IMR-90 (cell line): Measurements from ENCODE around the gene SFPQ. TPM values are rescaled to one million over a fixed set of nuclear protein-coding genes. Genes with fewer than 3 reads are reported as not detected.

Source experiments
- ATAC-seq: fragments of 200-7000 bp; cut with Tn5 transposase; 2 replicates; pipeline ENCODE4 v1.9.1; 2020; ENCODE audit warnings: low read depth, mild to moderate bottlenecking, moderate library complexity
- Bru-seq: library from RNA; stranded (reverse); fragments of 400-500 nt; gene quantifications from one replicate; lab custom pipeline; 2021; lab: Mats Ljungman, UMichigan
- BruChase-seq, 2 experiments: library from RNA; stranded (reverse); fragments of 400-500 nt; gene quantifications; one replicate each; lab custom pipeline; 2021; lab: Mats Ljungman, UMichigan
- BruUV-seq: library from RNA; stranded (reverse); fragments of 400-500 nt; replicated peaks from 2 replicates; lab custom pipeline; 2021; lab: Mats Ljungman, UMichigan
- CTCF ChIA-PET: fragments of 300-600 bp; formaldehyde crosslinking; extraction: SDS; loops from one replicate; lab custom pipeline; 2021; ENCODE audit warnings: antibody characterized with exemption; lab: Yijun Ruan, JAX
- POLR2A ChIA-PET: fragments of 300-600 bp; sonication (Branson Sonifier 250); formaldehyde crosslinking; loops from one replicate; lab custom pipeline; 2022; ENCODE audit warnings: antibody characterized with exemption; ENCODE audit not compliant: unreplicated experiment; lab: Charles Lee
- DNase-seq: peaks from one replicate; pipeline ENCODE4 v3.0.0; 2013
- H2AFZ ChIP-seq: replicated peaks from 2 replicates; pipeline ENCODE3; 2013; ENCODE audit warnings: low read length, mild to moderate bottlenecking; ENCODE audit not compliant: poor library complexity
- H2AK5ac ChIP-seq: 2 replicates; pipeline ENCODE4 v1.6.1; 2013; ENCODE audit warnings: low read depth, low read length, inconsistent platforms
- H2AK9ac ChIP-seq: replicated peaks from 2 replicates; pipeline ENCODE3; 2013; ENCODE audit warnings: mild to moderate bottlenecking, low read depth, low read length, moderate library complexity; ENCODE audit not compliant: poor library complexity
- H2BK120ac ChIP-seq: 2 replicates; pipeline ENCODE4 v1.6.1; 2013; ENCODE audit warnings: low read depth, low read length, inconsistent platforms
- H2BK15ac ChIP-seq: 3 replicates; pipeline ENCODE4 v1.6.1; 2013; ENCODE audit warnings: low read depth, low read length, inconsistent platforms
- H2BK20ac ChIP-seq: 2 replicates; pipeline ENCODE4 v1.6.1; 2013; ENCODE audit warnings: low read depth, mild to moderate bottlenecking, inconsistent platforms, low read length, moderate library complexity
- H2BK5ac ChIP-seq: 2 replicates; pipeline ENCODE4 v1.6.1; 2013; ENCODE audit warnings: mild to moderate bottlenecking, low read depth, low read length, inconsistent platforms; ENCODE audit not compliant: poor library complexity, severe bottlenecking
- H3K14ac ChIP-seq: replicated peaks from 2 replicates; pipeline ENCODE4 v1.6.1; 2013; ENCODE audit warnings: low read depth, low read length, inconsistent platforms
- H3K18ac ChIP-seq: 2 replicates; pipeline ENCODE4 v1.6.1; 2013; ENCODE audit warnings: low read depth, low read length, control low read depth
- H3K23ac ChIP-seq: 2 replicates; pipeline ENCODE4 v1.6.1; 2013; ENCODE audit warnings: low read depth, low read length, inconsistent platforms
- H3K27ac ChIP-seq: 2 replicates; pipeline ENCODE4 v1.5.1; 2013; ENCODE audit warnings: mild to moderate bottlenecking, control low read depth, low read length; ENCODE audit not compliant: insufficient read depth
- H3K27me3 ChIP-seq: 2 replicates; pipeline ENCODE4 v1.6.1; 2013; ENCODE audit warnings: low read length; ENCODE audit not compliant: control insufficient read depth, insufficient read depth
- H3K36me3 ChIP-seq: 2 replicates; pipeline ENCODE4 v1.6.1; 2013; ENCODE audit warnings: low read length, mixed read lengths; ENCODE audit not compliant: control insufficient read depth, insufficient read depth
- H3K4ac ChIP-seq: 2 replicates; pipeline ENCODE4 v1.6.1; 2013; ENCODE audit warnings: low read depth, low read length, inconsistent platforms
- H3K4me1 ChIP-seq: 2 replicates; pipeline ENCODE4 v1.6.1; 2013; ENCODE audit warnings: low read length, mixed read lengths; ENCODE audit not compliant: control insufficient read depth, insufficient read depth
- H3K4me2 ChIP-seq: 2 replicates; pipeline ENCODE4 v1.6.1; 2013; ENCODE audit warnings: low read depth, mild to moderate bottlenecking, control low read depth, low read length, moderate library complexity
- H3K4me3 ChIP-seq: 2 replicates; pipeline ENCODE4 v1.5.1; 2013; ENCODE audit warnings: low read depth, mild to moderate bottlenecking, control low read depth, low read length, moderate library complexity; ENCODE audit not compliant: insufficient read depth
- H3K56ac ChIP-seq: 2 replicates; pipeline ENCODE4 v1.6.1; 2013; ENCODE audit warnings: low read length, inconsistent platforms; ENCODE audit not compliant: insufficient read depth; ENCODE audit errors: extremely low read depth
- H3K79me1 ChIP-seq, 2 experiments: 2 replicates each; pipeline ENCODE4 v1.6.1; 2013; ENCODE audit warnings: low read length in 2 of 2, inconsistent platforms in 1 of 2, low read depth in 1 of 2
- H3K9ac ChIP-seq: 2 replicates; pipeline ENCODE4 v1.6.1; 2013; ENCODE audit warnings: low read depth, low read length, control low read depth
- H3K9me1 ChIP-seq: 2 replicates; pipeline ENCODE4 v1.6.1; 2013; ENCODE audit warnings: low read length, inconsistent platforms; ENCODE audit not compliant: insufficient read depth
- H3K9me3 ChIP-seq: 2 replicates; pipeline ENCODE4 v1.6.1; 2013; ENCODE audit warnings: low read length; ENCODE audit not compliant: control insufficient read depth, insufficient read depth
- H4K20me1 ChIP-seq: 2 replicates; pipeline ENCODE4 v1.6.1; 2013; ENCODE audit warnings: low read length, inconsistent platforms; ENCODE audit not compliant: insufficient read depth
- H4K5ac ChIP-seq: 2 replicates; pipeline ENCODE4 v1.6.1; 2013; ENCODE audit warnings: mild to moderate bottlenecking, low read depth, low read length, control low read depth
- H4K8ac ChIP-seq, 2 experiments: 2 replicates each; pipeline ENCODE4 v1.6.1; 2013; ENCODE audit warnings: low read depth in 2 of 2, low read length in 2 of 2, control low read depth in 1 of 2, inconsistent platforms in 1 of 2
- H4K91ac ChIP-seq: 2 replicates; pipeline ENCODE4 v1.6.1; 2013; ENCODE audit warnings: low read depth, low read length, inconsistent platforms; ENCODE audit not compliant: insufficient read depth
- ELK1 ChIP-seq: fragments of 150-350 bp; IDR thresholded peaks from 2 replicates; pipeline ENCODE4 v1.6.1; 2016; ENCODE audit warnings: low read depth, mild to moderate bottlenecking, low read length, moderate library complexity, borderline replicate concordance
- FOS ChIP-seq: fragments of 150-350 bp; IDR thresholded peaks from 2 replicates; pipeline ENCODE4 v1.6.1; 2016; ENCODE audit warnings: low read depth, low read length
- MAZ ChIP-seq: IDR thresholded peaks from 2 replicates; pipeline ENCODE4 v1.6.1; 2012; ENCODE audit warnings: low read depth, mild to moderate bottlenecking, low read length, improper control_type of control experiment, moderate library complexity, borderline replicate concordance
- MXI1 ChIP-seq: IDR thresholded peaks from 2 replicates; pipeline ENCODE4 v1.6.1; 2012; ENCODE audit warnings: low read depth, mild to moderate bottlenecking, low read length, moderate library complexity, borderline replicate concordance
- NFE2L2 ChIP-seq: fragments of 150-350 bp; IDR thresholded peaks from 2 replicates; pipeline ENCODE4 v1.6.1; 2016; ENCODE audit warnings: low read depth, mild to moderate bottlenecking, low read length
- RFX5 ChIP-seq: IDR thresholded peaks from 2 replicates; pipeline ENCODE4 v1.8.0; 2012; ENCODE audit warnings: low read depth, mild to moderate bottlenecking, low read length, moderate library complexity
- WGBS, 2 experiments: methylation state at CpG; one replicate each; pipeline versions ENCODE4 v1.1.5 to v1.1.7; 2013; ENCODE audit warnings: missing lambda C conversion rate in 2 of 2; ENCODE audit not compliant: insufficient read length in 1 of 2; ENCODE audit errors: extremely low coverage in 2 of 2; 5-methylcytosine and 5-hydroxymethylcytosine counted together
- dilution Hi-C: fragments of 300-500 bp; cut with HindIII; formaldehyde crosslinking; loops from one replicate; pipeline ENCODE4 v1.14.3; 2018; ENCODE audit warnings: low sequenced_read_pairs; ENCODE audit not compliant: unreplicated experiment
- in situ Hi-C: fragments of 300-500 bp; cut with MboI; formaldehyde crosslinking; loops from 3 replicates; pipeline ENCODE4 v1.14.3; 2019; ENCODE audit warnings: low sequenced_read_pairs, inconsistent platforms, mixed read lengths
- intact Hi-C: fragments of 100-400 bp; cut with micrococcal nuclease; formaldehyde crosslinking; loops from 2 replicates; pipeline ENCODE4 v1.10.0; 2022
- long read RNA-seq: library from polyadenylated mRNA; unstranded; transcript quantifications from one replicate; pipeline ENCODE4 v2.0.0, GENCODE V29; 2021; ENCODE audit not compliant: unreplicated experiment
- polyA plus RNA-seq, 3 experiments: library from polyadenylated mRNA; depleted of rRNA; stranded (reverse); fragments of >200 nt; gene quantifications; 2 replicates each; pipeline ENCODE4 v1.2.3, GENCODE V29; 2012; ENCODE audit warnings: low replicate concordance in 1 of 3
- total RNA-seq: library from RNA; depleted of rRNA; stranded (reverse); fragments of >200 nt; gene quantifications from 2 replicates; pipeline ENCODE4 v1.2.3, GENCODE V29; 2012; rRNA removed
- TF ChIP-seq, protein P1 (sequence below): conservative IDR thresholded peaks from 2 replicates; pipeline ENCODE4 v1.5.1; 2012; ENCODE audit warnings: mild to moderate bottlenecking, low read depth, low read length, improper control_type of control experiment

Gene SFPQ, protein sequence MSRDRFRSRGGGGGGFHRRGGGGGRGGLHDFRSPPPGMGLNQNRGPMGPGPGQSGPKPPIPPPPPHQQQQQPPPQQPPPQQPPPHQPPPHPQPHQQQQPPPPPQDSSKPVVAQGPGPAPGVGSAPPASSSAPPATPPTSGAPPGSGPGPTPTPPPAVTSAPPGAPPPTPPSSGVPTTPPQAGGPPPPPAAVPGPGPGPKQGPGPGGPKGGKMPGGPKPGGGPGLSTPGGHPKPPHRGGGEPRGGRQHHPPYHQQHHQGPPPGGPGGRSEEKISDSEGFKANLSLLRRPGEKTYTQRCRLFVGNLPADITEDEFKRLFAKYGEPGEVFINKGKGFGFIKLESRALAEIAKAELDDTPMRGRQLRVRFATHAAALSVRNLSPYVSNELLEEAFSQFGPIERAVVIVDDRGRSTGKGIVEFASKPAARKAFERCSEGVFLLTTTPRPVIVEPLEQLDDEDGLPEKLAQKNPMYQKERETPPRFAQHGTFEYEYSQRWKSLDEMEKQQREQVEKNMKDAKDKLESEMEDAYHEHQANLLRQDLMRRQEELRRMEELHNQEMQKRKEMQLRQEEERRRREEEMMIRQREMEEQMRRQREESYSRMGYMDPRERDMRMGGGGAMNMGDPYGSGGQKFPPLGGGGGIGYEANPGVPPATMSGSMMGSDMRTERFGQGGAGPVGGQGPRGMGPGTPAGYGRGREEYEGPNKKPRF
- 53.9 and 121 TPM in 2 replicates for total RNA-seq
- polyA plus RNA-seq (2012; rRNA removed) = 91.4 and 121 TPM in 2 replicates
- polyA plus RNA-seq (2012; cell fraction: cytosol; rRNA removed) = 25.7 and 28.4 TPM in 2 replicates
- 122 and 444 TPM in 2 replicates for polyA plus RNA-seq (2012; cell fraction: nucleus; rRNA removed; ENCODE audit: low replicate concordance)
- Bru-seq, nascent RNA = percentile 100 among the genes with signal in this experiment
- BruChase-seq, experiment 1, labeled RNA remaining after a 6-hour chase = percentile 100 among the genes with signal in this experiment
- percentile 100 among the genes with signal in this experiment for BruChase-seq, experiment 2, labeled RNA remaining after a 2-hour chase
- long read RNA-seq, transcript SFPQ-201 (10 exons, 3,747 nt) = major isoform, 308 of 368 reads
- long read RNA-seq, partial matches to known transcripts = 27 of 368 reads
- long read RNA-seq, other reads (novel, unspliced or antisense) = 28 of 368 reads

DNA sequence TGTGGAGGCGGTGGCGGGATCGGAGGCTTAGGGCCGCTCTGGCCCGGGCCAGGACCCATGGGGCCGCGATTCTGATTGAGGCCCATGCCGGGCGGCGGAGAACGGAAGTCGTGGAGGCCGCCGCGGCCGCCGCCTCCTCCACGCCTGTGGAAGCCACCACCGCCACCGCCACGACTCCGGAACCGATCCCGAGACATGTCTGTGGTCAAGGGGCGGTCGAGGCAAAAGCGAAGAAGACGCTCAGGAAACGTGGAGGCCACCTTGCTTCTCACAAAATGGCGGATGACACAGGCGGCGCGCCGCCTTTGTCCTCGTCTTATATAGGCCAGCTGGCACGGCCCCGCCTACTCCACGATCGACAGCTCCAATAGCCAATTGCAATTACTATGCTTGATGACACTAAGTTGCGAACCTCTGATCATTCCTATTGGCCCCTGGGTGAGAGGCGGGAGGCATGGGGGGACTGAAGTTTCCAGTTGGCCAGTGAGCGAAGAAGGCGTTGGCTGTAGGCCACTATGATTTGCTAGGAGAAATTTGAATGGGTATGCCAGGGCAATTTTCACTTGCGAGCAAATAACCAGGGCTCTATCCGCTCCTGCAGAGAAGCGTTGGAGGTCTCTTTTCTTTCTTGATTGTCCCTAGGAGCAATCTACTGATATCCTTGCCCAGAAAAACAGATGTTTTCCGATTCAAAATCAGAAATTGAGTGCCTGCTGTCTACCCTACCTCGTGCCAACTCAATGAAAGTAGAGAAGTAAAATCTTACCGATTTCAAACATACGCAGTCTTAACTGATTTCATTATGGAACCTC, at the start of gene SFPQ:
Gene SFPQ (minus strand): TSS at position 293 of the 812 bp plus-strand sequence. CDS start 96 bp downstream, at position 197.
- H2AFZ ChIP-seq = peak within 1 kb of the TSS; percentile 89
- WGBS, 2 experiments = 0% methylated on average over 24 of the region's 50 CpGs; no CpG with 5 or more reads in 1 of the 2 experiments
- H3K4me1 ChIP-seq = peaks cover 2% of the 10 kb centered on the region
- in situ Hi-C loops (loop anchor here (10.0 kb wide), 2 partner anchors 102 to 372 kb away; no protein-coding TSS in a partner anchor), intact Hi-C loops (loop anchor here (2.0 kb wide), 1 partner anchor 364 kb away; the partner anchor contains the start of genes KIAA0319L and NCDN), dilution Hi-C loops (no loop called here)
- H3K36me3 ChIP-seq = peaks cover 33% of the 10 kb centered on the region
- H3K4me2 ChIP-seq = peak within 1 kb of the TSS; percentile 78
- peaks cover 0 to 20% of the 10 kb centered on the region in 2 experiments; a peak in 2 of 4 replicates for H3K79me1 ChIP-seq
- H3K4me3 ChIP-seq = peak within 1 kb of the TSS; percentile 74
- H4K5ac ChIP-seq = 0 out of 2 replicates have a peak within 1 kb of the TSS, but pooled peaks have one; percentile 57
- H3K27ac ChIP-seq = peak within 1 kb of the TSS; percentile 95
- DNase-seq = peak; percentile 99
- no peaks in the 10 kb centered on the region for H3K9me3 ChIP-seq
- H4K20me1 ChIP-seq = peaks cover 39% of the 10 kb centered on the region
- peak within 1 kb of the TSS; percentile 95 for H3K4ac ChIP-seq
- H3K23ac ChIP-seq = peak within 1 kb of the TSS; percentile 61; the same call in 1 of the 2 replicates
- no peak within 1 kb of the TSS; the same call in 1 of the 2 replicates for H2BK120ac ChIP-seq
- CTCF ChIA-PET = interaction anchor here (1.0 kb wide), 2 partner anchors 9 to 29 kb away, joined by 3 to 4 read pairs; no protein-coding TSS in a partner anchor
- no peak within 1 kb of the TSS; the same call in 1 of the 2 replicates for H3K18ac ChIP-seq
- BruUV-seq = no TSS peak
- peak within 1 kb of the TSS; percentile 63; the same call in 1 of the 2 replicates for H4K91ac ChIP-seq
- peak; percentile 94 for ATAC-seq
- peak within 1 kb of the TSS; percentile 100 for H2AK9ac ChIP-seq
- no peaks in the 10 kb centered on the region for H3K27me3 ChIP-seq
- peak within 1 kb of the TSS; percentile 86 for H3K14ac ChIP-seq
- peak within 1 kb of the TSS; percentile 99 for H2AK5ac ChIP-seq
- H2BK20ac ChIP-seq = no peak within 1 kb of the TSS
- H3K56ac ChIP-seq = peak within 1 kb of the TSS; percentile 84
- H2BK15ac ChIP-seq = no peak within 1 kb of the TSS
- H4K8ac ChIP-seq = peak within 1 kb of the TSS; percentile 2 to 91; a peak in 2 of 4 replicates
- H2BK5ac ChIP-seq = peak within 1 kb of the TSS; percentile 92
- POLR2A ChIA-PET = interaction anchor here (0.7 kb wide), 1 partner anchor 9 kb away, joined by 3 read pairs; no protein-coding TSS in a partner anchor
- peak within 1 kb of the TSS; percentile 91 for H3K9ac ChIP-seq
- no peaks in the 10 kb centered on the region; the same call in 1 of the 2 replicates for H3K9me1 ChIP-seq
- TF ChIP-seq RFX5 = no peak
- peak; percentile 37; the same call in 1 of the 2 replicates for TF ChIP-seq MAZ
- TF ChIP-seq, protein P1, sequence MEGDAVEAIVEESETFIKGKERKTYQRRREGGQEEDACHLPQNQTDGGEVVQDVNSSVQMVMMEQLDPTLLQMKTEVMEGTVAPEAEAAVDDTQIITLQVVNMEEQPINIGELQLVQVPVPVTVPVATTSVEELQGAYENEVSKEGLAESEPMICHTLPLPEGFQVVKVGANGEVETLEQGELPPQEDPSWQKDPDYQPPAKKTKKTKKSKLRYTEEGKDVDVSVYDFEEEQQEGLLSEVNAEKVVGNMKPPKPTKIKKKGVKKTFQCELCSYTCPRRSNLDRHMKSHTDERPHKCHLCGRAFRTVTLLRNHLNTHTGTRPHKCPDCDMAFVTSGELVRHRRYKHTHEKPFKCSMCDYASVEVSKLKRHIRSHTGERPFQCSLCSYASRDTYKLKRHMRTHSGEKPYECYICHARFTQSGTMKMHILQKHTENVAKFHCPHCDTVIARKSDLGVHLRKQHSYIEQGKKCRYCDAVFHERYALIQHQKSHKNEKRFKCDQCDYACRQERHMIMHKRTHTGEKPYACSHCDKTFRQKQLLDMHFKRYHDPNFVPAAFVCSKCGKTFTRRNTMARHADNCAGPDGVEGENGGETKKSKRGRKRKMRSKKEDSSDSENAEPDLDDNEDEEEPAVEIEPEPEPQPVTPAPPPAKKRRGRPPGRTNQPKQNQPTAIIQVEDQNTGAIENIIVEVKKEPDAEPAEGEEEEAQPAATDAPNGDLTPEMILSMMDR = no peak
- TF ChIP-seq NFE2L2 = 0 out of 2 replicates have a peak, but pooled peaks have one; percentile 29
- no peak for TF ChIP-seq ELK1
- peak; percentile 86; the same call in 1 of the 2 replicates for TF ChIP-seq MXI1
- peak; percentile 51; the same call in 1 of the 2 replicates for TF ChIP-seq FOS
